ENCODE results near the gene MAZ. TPM values are rescaled to one million over a fixed set of nuclear protein-coding genes. Genes with fewer than 3 reads are reported as not detected.

Gene MAZ
- total and polyA plus RNA-seq, 2 of the 13 experiments (the other 11 are each of a cell fraction or from before 2014, with no cell fraction given), result 203 to 277 TPM

DNA sequence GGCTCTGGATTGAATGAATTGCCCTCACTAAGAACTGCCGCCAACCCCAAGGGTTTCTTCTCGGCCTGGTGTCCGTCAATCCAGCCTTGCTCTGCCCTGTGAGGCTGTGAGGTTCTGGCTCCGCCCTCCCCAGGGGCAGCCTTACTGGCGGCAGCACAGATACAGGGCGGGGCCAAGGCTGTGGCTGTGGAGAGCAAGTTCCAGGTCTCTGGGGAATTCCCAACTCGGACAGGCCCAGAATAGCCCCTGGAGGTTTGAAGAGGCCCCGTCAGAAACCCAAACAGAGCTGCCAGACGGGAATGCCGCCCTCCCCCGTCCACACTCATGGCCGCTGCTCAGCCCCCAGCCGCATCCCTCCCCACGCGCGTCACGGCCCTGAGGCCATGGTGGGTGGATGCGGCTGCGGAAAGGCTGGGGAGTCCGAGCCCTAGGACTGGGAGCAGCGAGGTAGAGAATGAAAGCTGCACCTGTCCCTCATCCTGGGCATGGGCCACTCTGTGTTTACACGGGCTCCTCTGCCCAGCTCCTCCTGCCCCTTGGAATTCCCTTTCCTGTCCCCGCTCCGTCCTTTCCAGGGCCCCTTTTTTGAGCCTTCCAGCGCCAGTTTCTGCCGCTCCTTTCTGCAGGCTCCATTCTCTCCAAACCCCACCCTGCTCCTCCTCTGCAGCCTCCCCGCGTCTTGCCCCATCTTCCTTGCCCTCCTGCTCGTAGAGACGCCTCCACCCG is 5.0 kb downstream of the MAZ start (continued):
- TF ChIP-seq, protein P1, sequence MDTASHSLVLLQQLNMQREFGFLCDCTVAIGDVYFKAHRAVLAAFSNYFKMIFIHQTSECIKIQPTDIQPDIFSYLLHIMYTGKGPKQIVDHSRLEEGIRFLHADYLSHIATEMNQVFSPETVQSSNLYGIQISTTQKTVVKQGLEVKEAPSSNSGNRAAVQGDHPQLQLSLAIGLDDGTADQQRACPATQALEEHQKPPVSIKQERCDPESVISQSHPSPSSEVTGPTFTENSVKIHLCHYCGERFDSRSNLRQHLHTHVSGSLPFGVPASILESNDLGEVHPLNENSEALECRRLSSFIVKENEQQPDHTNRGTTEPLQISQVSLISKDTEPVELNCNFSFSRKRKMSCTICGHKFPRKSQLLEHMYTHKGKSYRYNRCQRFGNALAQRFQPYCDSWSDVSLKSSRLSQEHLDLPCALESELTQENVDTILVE (CRISPR knock-in tag; IDR thresholded peaks at IDR 0.05), result 0 out of 2 replicates have a peak, but pooled peaks have one; percentile 53
- no peak for TF ChIP-seq JARID2 (CRISPR knock-in tag; IDR thresholded peaks at IDR 0.05; ENCODE audit: insufficient replicate concordance)
- TF ChIP-seq HNRNPL (IDR thresholded peaks at IDR 0.05; ENCODE audit: low read depth, low read length), result peak; percentile 71; the same call in 1 of the 2 replicates
- TF ChIP-seq ZEB1 (IDR thresholded peaks at IDR 0.05; ENCODE audit: insufficient replicate concordance, low read depth), result peak; percentile 69
- TF ChIP-seq, protein P2, sequence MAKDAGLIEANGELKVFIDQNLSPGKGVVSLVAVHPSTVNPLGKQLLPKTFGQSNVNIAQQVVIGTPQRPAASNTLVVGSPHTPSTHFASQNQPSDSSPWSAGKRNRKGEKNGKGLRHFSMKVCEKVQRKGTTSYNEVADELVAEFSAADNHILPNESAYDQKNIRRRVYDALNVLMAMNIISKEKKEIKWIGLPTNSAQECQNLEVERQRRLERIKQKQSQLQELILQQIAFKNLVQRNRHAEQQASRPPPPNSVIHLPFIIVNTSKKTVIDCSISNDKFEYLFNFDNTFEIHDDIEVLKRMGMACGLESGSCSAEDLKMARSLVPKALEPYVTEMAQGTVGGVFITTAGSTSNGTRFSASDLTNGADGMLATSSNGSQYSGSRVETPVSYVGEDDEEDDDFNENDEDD (CRISPR knock-in tag; IDR thresholded peaks at IDR 0.05; ENCODE audit: borderline replicate concordance), result peak; percentile 24; the same call in 1 of the 2 replicates
- peak; percentile 53 for TF ChIP-seq FOXA3 (CRISPR knock-in tag; IDR thresholded peaks at IDR 0.05)
- no peak for TF ChIP-seq ZIK1 (CRISPR knock-in tag; IDR thresholded peaks at IDR 0.05; ENCODE audit: borderline replicate concordance, low read depth)
- TF ChIP-seq, protein P3, sequence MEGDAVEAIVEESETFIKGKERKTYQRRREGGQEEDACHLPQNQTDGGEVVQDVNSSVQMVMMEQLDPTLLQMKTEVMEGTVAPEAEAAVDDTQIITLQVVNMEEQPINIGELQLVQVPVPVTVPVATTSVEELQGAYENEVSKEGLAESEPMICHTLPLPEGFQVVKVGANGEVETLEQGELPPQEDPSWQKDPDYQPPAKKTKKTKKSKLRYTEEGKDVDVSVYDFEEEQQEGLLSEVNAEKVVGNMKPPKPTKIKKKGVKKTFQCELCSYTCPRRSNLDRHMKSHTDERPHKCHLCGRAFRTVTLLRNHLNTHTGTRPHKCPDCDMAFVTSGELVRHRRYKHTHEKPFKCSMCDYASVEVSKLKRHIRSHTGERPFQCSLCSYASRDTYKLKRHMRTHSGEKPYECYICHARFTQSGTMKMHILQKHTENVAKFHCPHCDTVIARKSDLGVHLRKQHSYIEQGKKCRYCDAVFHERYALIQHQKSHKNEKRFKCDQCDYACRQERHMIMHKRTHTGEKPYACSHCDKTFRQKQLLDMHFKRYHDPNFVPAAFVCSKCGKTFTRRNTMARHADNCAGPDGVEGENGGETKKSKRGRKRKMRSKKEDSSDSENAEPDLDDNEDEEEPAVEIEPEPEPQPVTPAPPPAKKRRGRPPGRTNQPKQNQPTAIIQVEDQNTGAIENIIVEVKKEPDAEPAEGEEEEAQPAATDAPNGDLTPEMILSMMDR (CRISPR knock-in tag; IDR thresholded peaks at IDR 0.05), result peak; percentile 4; the same call in 1 of the 2 replicates
- peak; percentile 75 for TF ChIP-seq HDAC2 (CRISPR knock-in tag; IDR thresholded peaks at IDR 0.05)
- TF ChIP-seq ZNF75D (CRISPR knock-in tag; IDR thresholded peaks at IDR 0.05; ENCODE audit: borderline replicate concordance), result no peak
- no peak for TF ChIP-seq SETDB1 (CRISPR knock-in tag; IDR thresholded peaks at IDR 0.05; ENCODE audit: borderline replicate concordance)
- TF ChIP-seq CREB1 (IDR thresholded peaks at IDR 0.05), result no peak
- no peak for TF ChIP-seq CREB1 (CRISPR knock-in tag; IDR thresholded peaks at IDR 0.05)
- TF ChIP-seq, protein P4, sequence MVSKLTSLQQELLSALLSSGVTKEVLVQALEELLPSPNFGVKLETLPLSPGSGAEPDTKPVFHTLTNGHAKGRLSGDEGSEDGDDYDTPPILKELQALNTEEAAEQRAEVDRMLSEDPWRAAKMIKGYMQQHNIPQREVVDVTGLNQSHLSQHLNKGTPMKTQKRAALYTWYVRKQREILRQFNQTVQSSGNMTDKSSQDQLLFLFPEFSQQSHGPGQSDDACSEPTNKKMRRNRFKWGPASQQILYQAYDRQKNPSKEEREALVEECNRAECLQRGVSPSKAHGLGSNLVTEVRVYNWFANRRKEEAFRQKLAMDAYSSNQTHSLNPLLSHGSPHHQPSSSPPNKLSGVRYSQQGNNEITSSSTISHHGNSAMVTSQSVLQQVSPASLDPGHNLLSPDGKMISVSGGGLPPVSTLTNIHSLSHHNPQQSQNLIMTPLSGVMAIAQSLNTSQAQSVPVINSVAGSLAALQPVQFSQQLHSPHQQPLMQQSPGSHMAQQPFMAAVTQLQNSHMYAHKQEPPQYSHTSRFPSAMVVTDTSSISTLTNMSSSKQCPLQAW (CRISPR knock-in tag; IDR thresholded peaks at IDR 0.05), result peak; percentile 39
- no peak for TF ChIP-seq TCF7L2 (IDR thresholded peaks at IDR 0.05; ENCODE audit: low read depth, low read length)
- no peak for TF ChIP-seq ELF4 (CRISPR knock-in tag; IDR thresholded peaks at IDR 0.05; ENCODE audit: borderline replicate concordance)
- TF ChIP-seq SMYD3 (CRISPR knock-in tag; IDR thresholded peaks at IDR 0.05), result no peak
- TF ChIP-seq, protein P5, sequence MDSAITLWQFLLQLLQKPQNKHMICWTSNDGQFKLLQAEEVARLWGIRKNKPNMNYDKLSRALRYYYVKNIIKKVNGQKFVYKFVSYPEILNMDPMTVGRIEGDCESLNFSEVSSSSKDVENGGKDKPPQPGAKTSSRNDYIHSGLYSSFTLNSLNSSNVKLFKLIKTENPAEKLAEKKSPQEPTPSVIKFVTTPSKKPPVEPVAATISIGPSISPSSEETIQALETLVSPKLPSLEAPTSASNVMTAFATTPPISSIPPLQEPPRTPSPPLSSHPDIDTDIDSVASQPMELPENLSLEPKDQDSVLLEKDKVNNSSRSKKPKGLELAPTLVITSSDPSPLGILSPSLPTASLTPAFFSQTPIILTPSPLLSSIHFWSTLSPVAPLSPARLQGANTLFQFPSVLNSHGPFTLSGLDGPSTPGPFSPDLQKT (CRISPR knock-in tag; IDR thresholded peaks at IDR 0.05; ENCODE audit: borderline replicate concordance), result no peak
- no peak for TF ChIP-seq ATF1 (CRISPR knock-in tag; IDR thresholded peaks at IDR 0.05)

All from HepG2 (cell line).